ENCODE results near the gene MID1.

The MID1 gene

DNA sequence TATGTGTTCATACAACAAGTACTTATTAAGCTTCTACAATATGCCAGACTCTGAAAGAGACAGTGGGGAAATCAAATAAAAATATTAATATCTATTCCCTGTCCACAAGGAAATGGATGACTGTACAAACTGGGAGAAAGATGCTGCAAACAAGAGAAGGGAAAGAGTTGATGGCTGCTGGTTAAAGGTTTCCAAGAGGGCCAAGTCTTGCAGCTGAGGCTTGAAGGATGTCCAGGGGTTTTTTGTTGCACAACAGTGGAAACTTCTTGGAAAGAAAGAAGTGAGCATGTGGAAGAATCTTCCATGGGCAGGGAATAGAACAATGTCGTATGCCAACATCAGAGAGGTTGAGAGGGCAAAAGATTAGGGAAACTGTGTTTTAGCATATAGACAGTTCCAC, 95.8 kb downstream of the MID1 start:
- no peak for DNase-seq

DNA sequence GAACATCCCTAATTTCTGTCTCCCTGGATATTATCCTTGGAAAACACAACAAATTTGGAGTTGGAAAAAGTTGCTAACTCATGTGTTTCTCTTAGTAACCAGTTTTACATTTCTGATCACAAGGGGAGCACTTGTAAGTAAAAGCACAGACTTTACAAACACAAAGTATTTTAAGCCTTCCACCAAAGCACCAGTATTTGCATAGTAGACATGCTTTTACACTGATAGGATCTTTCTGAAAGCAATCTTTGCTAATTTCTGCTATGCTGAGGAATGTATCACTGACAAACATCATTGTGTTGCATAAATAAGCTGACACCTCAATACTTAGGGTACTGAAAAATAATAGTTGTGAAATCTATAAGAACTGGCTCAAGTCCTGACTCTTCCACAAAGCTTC, 100.6 kb downstream of the MID1 start:
- DNase-seq, result no peak

DNA sequence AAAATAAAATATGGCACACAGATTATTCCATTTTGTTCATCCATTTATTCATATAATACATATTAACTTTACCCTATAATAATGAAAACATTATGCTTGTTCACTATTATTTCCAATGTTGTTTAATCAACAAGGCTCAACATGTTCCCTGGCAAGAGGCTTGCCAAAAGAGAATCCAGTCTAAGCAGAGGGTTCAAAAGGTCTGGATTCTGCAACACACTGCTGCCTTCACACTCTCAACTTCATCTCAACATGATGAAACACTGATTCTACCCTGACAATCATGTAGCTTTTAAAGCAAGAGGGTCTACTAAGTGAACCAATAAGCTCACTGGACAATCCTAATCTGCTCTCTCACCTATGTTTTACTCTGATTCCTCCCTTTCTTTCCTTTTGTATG, 101.1 kb downstream of the MID1 start:
- DNase-seq, result no peak

DNA sequence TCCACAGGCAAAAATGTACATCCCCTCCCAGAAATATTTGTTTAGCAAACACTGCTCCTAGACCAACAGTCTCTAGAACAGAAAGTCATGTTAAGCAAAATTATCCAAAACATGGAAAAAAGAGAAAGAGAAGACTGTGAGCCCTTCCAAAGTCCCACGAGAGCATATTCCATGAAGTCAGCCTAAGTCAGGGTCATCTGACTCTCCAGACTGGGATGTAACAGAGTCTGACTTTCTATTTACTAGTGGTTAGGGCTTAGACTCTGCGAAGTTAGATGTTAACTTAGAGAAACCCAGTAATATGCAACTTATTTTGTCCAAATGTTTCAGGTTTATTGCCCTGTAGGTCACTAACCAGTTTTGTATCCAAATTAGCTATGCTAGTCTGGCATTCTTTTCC, 102.3 kb downstream of the MID1 start:
- DNase-seq, result no peak

DNA sequence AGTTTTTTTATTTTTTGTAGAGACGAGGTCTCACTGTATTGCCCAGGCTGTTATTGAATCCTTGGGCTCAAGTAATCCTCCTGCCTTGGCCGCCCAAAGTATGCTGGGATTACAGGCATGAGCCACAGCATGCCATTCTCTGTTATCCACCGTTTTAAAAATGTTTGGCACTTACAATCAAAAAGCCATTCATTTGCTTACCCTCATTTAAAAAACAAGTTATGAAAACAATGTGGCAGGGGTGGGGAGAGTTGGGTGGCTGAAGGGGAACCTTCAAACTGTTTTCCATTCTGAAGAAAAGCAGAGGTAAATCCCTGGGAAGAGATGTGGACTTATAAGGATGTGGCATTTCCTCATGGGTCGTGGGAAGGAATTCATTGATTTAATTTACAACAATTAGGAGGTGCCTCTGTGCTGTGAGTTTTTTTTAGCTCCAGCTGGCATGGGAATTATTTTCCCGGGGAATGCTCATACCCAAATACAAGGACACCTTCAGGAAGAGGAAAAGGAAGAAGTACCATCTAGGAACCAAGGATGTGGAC, 103.5 kb downstream of the MID1 start:
- no peak for DNase-seq

DNA sequence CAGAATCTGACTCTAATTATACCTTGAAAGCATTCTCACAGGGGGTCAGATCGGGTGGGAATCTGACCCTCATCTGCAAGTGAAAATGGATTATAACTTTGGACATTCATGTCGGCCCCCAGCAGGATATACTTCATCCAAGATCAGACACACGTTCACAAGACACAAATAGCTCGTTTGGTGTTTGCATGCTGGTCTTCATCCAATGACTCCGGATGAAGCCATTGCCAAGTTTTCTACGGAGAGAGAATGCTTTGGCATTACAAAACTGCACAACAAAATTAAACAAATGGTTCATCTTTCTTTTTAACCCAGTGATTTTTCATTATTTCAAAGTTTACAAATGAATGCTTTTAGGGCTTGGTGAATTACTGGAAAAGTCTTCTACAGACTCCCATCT, 105.5 kb downstream of the MID1 start:
- no peak for DNase-seq

DNA sequence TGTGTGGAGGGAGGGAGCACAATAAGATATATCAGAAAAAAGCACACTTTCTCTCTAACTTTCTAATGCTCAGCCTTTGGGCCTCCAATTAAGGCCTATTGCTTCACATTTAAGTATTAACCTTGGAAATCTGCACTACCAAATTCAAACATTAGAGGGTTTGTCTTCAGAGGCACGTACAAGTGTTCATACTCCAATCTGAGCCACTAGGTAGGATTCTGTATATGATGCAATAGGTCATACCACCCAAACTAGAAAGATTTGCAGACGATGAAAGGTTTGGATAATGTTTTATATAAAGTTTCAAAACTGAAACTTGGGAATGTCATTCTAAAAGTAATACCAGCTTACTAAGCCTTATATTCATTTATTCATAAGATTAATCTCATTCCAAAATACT, 106.4 kb downstream of the MID1 start:
- no peak for DNase-seq

DNA sequence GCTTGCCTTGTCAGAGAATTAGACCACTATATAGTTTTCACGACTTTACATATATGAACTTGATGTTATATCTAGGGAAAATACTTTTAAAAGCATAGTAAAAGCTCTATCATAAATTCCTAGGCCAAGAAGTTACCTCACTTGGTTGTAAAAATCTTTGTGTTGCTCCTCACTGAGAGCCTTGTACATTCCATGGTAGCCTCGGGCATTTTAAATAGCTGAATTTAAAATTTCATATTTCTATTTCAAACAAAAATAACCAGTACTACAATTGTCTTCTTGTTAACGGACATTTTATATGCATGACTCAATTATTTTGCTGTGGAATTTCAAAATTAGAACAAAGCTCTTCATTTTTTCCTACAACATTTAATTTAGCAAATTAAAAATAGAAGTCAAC, 107.6 kb downstream of the MID1 start:
- DNase-seq, result no peak

DNA sequence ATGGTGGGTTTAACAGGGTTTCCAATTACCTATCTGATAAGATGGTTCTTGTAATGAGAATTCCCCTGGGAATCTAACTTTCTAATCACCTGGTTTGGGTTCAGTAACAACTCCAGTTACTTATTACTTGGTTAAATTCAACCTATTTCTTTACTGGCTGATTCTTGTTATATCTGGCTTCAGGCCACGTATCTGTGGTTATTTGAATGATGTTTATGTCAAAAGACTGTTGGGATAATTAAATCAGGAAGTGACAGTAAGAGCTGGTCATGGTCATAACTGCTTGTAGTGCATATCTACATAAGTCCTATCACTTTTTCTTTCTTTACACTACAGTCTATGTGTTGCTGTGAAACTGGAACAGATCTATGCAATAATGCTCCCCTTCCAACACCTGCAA, 108.1 kb downstream of the MID1 start:
- DNase-seq, result no peak

DNA sequence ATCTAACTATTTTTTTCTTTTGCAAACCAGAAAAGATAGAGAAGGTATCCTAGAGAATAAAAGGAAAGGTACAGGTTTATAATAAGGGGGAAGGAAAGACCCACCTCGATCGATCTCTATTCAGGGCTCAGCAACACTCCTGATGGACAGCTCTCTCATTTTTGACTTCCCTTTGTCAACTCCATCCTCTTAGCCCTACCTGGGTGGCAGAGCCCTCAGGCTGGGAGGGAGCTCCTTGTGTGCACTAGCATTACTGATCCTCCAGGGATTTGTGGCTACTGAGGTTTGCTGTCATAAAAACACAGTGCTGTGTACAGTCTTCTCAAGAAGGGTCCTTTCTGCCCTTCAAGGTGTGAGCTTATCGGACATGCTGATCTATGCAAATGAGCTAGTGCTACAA, 111.0 kb downstream of the MID1 start:
- no peak for DNase-seq

DNA sequence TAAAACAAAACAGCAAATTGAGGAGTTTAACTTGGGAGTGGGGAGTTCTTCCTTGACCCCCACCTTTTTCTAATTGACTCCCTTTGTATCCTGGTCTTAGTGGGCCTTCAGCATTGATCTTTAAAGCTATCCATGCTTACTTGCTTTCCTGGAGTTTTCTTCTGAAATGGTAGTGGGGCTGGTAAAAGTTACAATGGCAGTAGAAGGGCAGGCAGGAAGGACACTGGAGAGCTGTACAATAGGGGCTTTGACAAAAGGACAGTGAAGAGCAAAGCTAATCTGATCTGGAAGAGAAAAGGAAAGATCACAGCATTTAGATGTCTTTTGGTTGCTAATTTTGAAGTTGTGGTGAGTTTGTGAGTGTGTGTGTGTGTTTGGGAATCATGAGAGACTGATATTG, 111.5 kb downstream of the MID1 start:
- no peak for DNase-seq

DNA sequence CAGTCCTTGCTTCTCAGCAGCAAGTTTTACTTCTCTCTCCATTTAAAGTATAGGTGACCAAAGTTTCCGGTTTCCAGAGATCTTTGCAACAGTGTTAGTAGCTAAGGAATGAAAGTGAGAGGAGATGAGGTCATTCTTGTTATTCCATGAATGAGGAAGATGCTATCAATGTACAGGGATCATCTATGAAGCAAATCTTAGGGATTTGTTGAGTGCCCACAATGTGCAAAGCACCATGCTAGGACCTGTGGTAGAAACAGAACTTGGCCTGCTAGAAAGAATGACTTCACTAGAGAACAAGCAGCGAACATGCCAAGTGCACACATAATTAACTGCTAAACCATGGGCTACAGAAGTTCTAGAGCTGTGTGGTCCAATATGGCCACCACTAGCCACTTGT, 112.5 kb downstream of the MID1 start:
- no peak for DNase-seq

DNA sequence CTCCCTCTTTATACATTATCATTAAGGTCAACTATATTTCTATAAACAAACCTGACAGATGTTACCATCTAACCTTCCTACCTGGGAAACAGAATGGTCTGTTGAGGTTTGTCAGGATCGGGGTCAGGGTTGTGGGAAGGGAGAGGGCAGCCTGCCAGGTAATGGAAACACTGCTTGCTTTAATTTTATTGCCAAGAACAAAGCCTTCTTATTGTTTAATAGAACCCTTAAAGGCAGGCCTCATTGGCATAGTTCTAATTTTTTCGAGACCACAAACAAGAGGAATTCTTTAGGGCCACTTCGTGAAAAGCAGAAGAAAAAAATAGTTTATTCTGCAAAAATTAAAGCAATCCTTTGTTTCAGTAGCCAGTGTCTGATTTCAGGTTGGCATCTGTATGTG, 113.2 kb downstream of the MID1 start:
- no peak for DNase-seq

DNA sequence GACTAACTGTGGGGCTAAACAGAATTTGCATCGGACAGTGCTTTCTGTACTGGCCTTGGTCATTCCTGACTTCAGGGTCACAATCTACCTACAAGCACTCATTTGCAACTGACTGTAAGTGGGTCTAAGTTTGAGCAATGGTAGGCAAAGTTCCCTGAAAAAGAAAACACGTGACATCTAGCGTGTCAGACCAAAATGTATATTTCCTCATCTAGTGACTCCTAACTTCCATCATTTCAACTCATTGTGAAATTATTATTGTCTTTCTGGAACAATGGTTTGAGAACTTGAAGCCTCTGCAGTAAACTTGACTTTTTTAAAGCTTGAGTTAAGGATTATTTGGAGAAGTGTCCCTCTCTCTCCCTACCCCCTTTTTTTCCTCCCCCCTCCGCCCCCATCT, 113.6 kb downstream of the MID1 start:
- no peak for DNase-seq

DNA sequence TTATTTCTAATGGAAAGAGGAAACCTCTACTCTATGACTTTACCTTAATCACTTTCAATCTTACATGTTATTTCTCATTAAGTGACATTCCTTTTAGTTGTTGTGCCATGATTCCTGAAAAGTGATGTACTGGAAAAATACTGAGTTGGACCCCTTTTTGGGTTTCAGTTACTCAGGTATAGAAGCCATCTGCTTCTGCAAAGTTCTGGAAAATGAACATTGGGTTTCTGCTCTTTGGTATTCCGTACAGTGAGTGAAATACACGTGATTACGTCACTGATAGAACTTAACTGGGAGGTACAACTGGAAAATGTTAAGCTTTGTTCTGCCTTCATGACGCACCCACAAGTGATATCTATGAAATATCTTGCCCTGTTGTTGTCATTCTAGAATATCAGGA, 114.7 kb downstream of the MID1 start:
- DNase-seq, result no peak

DNA sequence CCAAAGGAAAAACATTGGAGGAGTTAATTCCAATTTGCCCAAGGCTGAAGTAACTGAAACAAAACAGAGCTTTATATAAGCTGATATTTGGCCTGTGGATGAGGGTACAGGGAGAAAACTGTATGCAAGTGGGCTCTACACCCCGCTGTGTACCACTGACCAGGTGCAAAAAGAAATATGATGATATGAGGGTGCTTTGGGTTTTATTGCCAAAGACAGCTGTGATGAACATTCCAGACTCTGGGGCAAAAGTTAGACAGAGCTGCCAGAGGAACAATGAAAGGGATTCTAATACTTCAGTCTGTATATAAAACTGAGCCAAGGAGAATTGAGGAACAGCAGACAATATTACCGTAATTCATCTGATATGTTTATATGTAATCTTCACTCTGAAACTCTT, 117.4 kb downstream of the MID1 start:
- no peak for DNase-seq

DNA sequence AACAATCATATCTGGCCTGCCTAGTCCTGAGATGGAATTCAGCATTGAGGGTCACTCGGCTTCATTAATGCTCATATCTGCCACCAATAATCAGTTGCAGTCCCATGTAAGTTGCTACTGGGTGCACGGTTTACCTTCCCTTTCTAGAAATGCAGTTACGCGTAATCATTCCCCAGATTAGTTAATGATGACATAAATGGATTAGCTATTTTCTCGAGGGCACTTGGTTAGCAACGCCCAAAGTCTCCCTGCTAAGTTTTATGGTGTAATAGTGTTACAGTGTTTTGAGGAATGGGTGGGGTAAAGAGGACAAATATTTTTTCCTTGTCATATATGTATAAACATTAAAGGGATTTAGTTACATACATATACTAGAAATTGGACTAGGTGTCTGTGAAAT, 118.8 kb downstream of the MID1 start:
- no peak for DNase-seq

DNA sequence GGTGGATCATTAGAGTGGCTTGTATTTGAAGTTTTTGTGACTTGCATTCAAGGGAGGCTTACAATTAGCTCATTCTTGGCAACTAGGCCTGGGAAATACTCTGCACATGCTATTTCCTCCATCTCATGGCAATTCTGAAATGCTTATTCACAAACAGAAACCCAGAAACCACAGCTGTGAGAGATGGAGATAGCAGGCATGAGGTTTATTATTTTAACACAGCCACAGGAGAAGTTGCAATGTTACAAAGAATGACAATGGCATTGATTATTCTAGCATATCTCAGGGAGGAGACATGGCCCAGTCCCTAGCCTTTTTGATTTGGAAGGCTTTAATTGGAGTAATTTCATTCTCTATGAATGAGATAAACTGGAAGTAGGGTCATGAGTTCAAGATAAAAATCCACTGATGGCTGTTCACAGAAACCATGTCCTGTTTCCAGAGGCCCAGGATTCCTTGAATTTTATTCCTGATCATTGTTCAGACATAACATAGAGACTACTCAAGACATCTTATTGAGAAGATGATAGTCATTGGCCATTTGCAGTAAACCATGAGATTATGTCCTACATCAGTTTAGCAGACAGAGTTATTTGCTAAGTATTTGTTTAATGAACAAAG, 123.9 kb downstream of the MID1 start:
- DNase-seq, result no peak

DNA sequence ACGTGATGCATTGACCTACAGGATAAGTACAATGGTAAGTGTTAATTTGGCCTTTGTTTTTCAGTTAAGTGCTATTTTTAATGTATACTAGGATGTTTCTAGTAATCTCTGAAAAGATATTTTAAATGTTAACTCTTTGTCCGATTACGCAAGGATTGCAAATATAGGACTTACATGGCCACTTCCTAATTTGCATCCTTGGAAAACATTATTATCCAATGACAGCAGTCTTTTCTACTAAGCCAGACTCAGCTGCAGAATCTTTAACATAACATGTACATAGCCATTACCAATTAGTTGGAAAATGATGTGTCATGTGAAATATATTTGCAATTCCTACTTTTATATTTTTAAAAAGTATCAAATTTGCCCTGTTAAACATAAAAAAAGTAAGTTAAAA, 124.7 kb downstream of the MID1 start:
- no peak for DNase-seq

DNA sequence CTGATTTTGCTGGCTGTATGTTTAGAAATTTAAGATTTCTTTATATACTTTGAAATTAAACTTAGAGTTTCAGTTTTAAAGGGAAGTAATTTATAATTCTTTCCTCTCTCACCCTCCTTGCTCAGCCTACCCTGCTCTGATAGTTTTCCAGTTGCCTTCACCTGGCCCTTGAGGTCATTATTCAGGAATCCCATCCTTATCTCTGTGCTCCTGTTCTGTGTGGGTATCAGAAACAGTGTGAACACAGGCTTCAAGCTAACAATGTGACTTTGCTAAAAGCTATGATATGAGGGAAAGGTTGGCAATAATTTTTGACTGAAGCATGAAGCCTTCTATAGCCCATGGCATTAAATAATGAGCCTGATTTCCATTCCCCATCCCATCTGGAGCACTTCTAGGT, 128.1 kb downstream of the MID1 start:
- no peak for DNase-seq

DNA sequence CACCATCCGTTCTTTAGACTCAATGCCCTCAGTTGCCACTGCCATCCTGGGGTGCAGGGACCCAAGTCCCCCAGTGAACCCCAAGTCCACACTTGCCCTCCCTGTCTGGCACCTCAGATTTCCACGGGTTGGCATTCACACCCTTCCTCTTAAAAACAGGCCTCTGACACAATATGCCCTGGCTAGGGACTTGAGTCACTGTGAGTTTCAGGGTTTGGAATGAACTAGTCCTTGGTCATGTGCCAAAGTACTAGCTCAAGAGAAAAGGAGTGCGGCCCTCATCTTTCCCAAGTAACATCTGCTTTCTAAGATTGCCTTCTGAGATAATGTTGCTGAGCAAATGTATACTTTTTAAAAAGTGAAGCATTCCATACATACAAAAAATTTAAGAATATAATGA, 134.0 kb downstream of the MID1 start:
- DNase-seq, result no peak

DNA sequence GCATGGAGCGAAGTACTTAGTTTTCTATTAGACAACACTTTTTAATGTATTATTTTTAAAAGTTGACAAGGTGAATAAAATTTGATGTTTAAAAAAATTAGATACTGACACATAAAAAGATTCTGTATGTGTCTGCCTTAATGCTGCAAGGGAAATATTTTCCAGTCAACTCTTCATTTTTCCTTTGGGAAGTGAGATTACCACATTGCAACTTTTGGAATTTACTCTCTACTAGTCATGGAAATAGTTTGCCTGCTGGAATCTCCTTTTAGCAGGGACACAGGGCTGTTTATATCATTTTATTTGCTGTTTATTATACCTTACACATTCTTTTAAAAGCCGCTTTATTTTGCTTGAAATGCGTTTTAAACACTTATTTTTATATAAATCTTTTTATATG, 135.1 kb downstream of the MID1 start:
- DNase-seq, result no peak

DNA sequence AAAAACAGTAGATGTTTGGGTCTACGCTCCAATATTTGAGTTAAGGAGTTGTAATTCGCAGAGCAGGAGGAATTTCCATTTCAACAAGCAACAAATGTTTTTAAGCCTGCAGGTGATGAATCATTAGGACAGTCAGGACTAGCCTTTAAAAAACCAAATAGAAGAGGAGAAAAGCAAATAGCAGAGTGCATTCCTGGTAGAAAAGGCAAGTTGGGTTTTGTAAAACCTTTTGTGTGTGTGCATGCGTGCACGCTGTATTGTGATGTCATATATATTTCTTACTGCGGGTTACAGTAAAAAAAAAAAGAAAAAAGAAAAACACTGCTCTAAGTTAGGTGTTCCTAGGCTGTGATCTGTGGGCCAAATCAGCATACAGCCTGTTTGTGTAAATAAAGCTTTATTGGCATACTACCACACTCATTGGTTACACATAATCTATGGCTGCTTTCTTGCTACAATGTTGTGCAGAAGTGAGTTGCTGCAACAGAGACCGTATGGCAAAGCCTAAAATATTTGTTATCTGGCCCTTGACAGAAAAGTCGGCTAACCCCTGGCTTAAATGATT, 135.6 kb downstream of the MID1 start:
- no peak for DNase-seq

DNA sequence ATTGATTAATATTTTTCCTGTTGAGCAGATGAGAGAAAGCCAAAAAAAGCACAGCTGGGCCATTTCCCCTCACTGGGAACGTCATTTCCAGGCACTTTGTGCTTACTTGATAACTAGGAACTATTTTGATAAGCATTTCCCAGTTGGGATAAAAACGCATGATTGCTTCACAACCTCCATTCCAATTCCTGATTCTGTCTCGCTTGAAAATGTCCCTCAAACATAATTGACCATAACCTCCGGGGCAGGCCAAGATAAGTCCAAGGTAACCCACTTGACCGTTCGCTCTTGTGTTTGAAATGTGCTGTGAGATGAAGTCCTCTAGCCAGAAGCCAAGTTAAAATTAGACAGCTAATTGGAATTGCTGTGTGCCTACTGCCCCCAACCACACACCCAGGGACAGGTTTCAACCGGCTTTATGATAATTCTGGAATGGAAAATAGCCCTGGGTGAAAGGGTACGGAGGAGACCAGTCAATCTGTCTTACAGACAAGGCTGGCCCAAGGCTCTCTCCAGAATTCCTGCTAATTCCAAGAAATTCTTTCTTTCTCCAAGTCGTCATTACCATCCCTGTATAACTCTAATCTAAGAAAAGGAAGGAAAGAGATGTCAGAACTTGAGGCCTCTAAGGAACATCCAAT, 137.1 kb downstream of the MID1 start:
- no peak for DNase-seq

DNA sequence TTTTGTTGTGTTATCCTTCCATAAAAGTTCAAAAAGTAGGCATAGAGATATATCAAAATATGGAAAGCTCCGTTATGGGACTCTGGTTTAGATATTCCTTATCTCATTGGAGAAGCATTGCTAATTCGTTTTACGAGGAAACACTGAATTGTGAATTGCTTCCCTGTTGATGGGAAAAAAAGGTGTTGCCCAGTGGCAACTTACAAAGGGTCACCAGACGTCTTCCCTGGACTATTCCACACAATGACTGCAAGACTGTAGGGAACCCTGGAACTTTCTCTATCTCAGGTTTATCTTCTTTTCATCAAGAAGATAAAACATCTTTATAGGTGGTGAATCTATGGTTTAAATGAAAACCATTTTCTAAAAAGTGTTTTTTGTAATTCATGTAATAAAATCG, 137.7 kb downstream of the MID1 start:
- no peak for DNase-seq
